Iris pigment epithelial cell (primary cell): ENCODE data around the gene VIPR2.
"Not testable (repeated sequence)": the region's sequence is repeated elsewhere in the genome, so short reads cannot be mapped to it uniquely, and the experiment has no call there.

Experiments
- DNase-seq: peaks from one replicate; pipeline ENCODE4 v3.0.0-alpha.2; 2011; ENCODE audit warnings: low read depth

The VIPR2 gene

DNA sequence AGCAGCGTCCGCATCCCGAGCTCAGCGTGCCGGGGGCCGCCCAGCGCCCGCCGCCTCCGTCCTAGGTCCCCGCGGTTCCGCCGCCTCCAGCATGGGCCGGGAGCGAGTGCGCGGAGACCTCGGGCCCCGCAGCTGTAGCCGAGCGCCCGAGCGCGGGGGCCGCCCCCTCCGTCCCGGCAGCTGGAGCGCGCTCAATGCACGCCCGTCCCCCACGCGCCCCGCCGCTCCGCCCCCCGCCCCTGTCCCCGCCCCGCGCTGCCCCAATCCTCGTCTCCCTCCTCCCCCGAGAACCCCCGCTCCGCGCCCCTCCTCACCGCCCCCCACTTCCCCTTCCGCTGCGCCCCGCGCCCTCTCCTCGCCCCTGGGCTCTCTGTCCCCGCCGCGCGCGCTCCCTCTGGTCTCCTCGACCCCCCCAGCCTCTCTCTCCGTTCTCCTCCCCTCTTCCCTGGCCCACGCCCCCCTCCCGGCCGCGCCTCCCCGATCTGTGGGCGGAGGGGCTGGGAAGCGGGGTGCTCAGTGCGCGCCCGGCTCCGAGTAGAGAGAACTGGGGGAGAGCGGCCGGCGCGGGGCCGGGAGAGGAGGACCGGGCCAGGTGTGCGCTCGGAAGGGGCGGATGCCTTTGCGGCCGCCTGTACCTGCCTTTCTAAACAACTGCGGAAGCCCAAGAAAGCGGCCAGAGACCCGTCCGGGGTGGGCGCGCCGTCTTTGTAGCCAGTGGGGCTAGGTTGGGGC is at the start of gene VIPR2:
Gene VIPR2 (minus strand): TSS at position 110 of the 732 bp plus-strand sequence. CDS start 96 bp downstream, at position 14.
- DNase-seq, result no peak

DNA sequence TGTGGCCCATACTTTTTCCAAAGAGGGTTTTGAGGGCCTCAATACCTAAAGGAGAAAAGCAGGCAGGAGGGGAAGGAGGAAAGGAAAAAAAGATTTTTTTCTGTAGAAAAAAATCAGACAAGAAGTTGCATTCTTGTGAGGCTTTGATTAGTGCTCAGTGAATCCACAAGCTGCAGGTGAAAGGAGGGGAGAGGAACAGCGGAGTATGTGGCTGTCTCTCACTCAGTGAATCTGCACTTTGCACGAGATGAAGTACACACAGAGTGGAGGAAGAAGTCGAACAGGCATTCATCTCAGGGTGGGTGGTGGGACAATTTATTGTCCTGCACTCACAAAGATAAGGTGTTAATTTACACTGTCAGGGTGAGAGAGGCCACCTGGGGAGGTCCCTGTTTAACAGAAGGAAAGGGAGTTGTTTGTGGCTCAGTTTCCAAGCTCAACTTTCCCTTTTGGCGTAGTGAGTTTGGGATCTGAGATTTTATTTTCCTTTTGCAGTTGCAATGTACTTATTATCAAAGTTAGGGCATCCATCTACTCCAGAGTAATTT is 49.0 kb upstream of the VIPR2 start:
- no peak for DNase-seq

GRCh38 chr7:159192725-159193453 is 48.2 kb upstream of the VIPR2 start:
- DNase-seq, result no peak

DNA sequence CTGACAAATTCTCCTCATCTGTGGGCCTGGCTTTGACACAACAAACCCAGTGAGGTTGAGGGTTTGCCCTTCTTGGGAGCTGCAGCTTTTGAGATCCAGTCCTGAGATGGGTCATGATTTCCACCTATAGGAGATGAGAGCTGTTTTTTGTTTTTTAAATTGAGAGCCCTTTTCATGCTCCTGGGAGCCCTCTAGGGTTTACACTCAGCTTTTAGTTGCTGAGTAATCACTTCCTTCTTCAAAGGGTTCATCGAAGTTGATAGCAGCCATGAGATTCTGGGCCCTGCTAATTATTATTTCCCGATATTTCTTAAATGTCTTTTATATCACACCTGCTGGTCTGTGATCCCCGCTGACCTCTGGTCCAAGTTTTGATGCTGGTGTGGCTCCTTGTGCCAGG is 47.3 kb upstream of the VIPR2 start:
- no peak for DNase-seq

DNA sequence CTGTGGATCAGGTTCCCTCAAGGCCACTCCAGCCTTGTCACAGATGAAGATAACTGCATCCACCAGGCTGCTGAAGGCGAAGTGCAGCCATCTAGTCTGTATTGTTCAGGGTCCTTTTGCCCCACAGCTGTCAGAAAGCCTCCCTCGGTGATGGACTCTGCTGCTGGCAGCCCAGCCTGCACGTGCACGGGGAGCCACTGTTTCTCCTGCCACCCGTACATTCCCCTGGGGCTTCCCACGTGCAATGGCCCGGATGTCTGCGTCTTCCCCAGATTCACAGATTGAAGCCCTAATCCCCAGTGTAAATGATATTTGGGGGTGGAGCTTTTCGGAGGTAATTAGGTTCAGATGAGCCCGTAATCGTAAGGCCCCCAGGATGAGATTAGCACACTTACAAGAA is 46.6 kb upstream of the VIPR2 start:
- no peak for DNase-seq

GRCh38 chr7:159188011-159188410 is 43.3 kb upstream of the VIPR2 start:
- DNase-seq, result no peak

DNA sequence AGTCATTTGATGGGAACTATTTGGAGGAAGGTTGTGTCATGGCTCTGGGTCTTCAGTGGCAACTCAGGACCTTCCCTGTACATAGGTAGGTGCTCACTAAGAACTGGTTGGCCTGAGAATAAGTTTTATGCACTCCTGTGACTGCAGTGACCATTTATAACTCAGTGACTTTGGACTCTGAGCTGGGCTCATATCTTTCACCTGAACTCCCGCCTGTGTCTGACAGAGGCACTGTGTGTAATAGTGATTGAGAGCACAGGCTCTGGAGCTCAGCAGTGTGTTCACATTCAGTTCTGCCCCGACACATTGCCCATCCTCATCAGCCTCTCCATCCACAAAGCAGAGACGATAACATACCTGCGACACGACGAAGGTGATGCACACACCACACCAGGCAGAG is 34.6 kb upstream of the VIPR2 start:
- DNase-seq, result no peak

GRCh38 chr7:159177284-159177953 is 32.8 kb upstream of the VIPR2 start:
- no peak for DNase-seq

DNA sequence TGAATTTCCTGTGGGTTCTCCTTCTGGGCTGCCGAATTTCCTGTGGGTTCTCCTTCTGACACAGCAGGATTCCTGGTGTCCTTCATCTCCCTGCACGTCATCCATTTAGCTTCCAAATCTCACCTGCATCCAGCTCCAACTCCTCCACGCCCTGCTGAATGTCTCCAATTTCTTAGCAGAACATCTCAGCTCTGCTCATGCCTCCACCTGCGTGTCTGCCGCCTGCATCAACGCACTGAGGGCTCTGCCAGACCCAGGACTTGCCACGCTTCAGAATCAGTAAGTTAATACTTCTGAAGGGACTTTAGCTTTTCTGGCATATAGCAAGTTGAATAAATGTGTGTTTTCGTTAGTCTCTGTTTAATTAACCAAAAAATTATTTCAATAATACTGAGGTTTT is 31.1 kb upstream of the VIPR2 start:
- no peak for DNase-seq

DNA sequence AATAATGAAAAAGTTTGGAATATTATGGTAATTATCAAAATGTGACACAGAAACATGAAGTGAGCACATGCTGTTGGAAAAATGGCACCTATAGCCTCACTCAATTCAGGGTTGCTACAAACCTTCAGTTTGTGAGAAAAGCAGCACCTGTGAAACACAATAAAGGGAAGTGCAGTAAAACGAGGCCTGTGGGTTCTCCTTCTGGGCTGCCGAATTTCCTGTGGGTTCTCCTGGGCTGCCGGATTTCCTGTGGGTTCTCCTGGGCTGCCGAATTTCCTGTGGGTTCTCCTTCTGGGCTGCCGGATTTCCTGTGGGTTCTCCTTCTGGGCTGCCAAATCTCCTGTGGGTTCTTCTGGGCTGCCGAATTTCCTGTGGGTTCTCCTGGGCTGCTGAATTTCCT is 30.4 kb upstream of the VIPR2 start:
- DNase-seq, result not testable (repeated sequence)

DNA sequence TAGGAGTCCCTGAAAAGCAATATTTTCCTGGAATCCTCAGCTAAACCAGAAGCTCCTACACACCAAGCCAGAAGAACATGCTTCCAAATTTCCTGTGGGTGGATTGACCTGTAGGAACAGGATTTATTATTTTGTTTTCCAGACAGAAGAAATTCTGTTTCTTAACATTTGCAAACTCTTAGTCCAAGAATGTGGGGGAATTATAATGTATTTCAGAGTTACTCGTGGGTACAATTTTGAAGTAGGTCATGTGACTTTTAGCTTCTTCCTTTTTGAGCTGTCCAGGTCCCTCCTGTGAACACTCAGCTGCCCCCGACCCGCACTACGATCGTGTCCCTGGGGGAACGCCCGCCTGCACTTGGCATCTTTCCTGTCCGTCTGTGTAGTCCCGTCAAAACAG is 27.7 kb upstream of the VIPR2 start:
- DNase-seq, result no peak

DNA sequence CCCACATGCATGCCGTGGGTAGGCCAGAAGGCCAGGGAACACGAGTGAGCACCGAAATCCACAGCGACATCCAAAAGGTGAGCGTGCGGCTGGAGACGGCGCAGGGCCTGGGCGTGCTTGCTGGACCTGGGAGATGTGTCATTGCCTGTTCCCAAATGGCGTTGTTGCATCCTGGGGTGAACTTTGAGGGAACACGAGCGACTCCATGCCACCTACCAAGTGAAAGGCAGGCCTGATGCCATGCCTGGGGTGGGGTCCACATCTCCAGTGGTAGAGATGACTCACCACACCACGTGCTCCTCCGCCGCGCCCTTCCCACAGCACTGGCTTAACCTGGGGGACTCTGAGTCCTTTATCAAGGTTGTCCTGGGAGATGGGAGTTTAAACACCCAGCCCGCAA is 24.7 kb upstream of the VIPR2 start:
- DNase-seq, result no peak

DNA sequence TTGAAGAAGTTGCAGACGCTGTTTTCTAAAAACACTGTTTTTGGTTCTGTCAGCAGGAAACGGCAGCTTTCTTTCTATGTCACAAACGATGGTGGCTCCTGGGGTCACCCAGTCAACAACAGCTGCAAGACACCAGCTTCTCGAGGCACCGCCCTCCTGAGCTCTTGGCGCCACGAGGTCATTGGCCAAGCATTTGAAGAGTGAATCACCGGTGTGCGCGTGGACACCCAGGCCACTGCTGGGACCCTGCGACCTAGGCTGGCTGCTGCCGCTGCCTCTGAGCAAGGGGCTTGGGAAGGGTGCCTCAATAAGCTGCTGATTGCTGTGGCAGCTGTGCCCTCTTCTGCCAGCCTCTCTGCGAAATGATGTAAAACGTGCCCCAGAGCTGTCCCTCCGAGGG is 22.5 kb upstream of the VIPR2 start:
- no peak for DNase-seq

GRCh38 chr7:159166530-159166929 is 21.9 kb upstream of the VIPR2 start:
- no peak for DNase-seq

DNA sequence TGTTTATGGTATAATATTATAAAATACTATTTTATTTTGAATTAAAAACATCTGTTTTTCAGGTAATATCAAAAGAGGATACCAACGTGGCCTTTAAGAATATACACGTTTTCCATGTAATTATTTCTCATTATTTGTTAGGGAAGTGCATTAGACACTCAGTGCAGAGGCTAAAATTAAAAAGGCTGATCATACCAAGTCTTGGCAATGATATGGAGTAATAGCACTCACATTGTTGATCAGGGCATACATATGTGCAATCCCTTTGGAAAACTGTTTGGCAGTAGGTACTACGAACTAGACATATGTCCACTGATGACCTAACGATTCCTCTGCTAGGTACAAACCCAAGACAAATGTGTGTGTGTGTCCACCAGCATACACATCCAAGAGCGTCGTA is 20.7 kb upstream of the VIPR2 start:
- no peak for DNase-seq

DNA sequence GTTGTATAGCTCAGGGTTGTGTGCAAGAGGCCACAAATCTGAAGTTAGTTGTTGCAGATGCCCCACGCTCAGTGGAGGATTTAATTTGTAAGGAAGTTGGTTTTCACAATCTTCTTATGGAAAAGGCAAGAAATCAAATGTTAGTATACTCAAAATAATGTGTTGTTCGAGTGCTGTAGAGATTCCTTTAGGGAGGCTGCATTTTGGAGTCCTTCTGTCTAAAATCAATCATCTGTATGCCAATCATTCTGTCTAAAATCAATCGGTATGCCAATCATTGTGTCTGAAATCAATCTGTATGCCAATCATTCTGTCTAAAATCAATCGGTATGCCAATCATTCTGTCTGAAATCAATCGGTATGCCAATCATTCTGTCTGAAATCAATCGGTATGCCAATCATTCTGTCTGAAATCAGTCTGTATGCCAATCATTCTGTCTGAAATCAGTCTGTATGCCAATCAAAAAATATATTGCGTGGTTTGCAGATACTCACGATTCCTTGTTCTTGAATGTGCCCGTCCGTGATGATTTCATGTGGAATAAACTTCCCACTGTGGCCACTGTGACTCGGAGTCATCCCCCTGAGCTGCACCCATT is 19.1 kb upstream of the VIPR2 start:
- not testable (repeated sequence) for DNase-seq

DNA sequence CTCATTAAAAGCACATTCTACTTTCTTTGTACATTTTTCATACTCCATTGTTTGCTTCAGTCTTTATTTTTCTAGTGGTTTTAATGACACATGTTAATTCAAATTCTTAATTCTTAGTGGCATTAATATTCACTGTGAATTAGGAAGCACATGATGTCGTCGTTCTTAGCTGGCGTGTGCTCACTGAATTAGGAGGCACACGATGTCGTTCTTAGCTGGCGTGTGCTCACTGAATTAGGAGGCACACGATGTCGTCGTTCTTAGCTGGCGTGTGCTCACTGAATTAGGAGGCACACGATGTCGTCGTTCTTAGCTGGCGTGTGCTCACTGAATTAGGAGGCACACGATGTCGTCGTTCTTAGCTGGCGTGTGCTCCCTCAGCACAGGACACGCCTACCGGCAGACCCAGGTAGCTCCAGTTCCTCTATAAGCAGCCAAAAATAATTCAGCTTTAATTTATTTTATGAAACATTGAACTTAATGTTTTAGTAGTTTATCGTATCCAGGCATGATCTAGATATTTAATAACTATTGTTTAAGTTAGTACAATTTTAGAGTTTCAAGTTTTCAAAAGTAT is 17.5 kb upstream of the VIPR2 start:
- not testable (repeated sequence) for DNase-seq

GRCh38 chr7:159160450-159160849 is 15.8 kb upstream of the VIPR2 start:
- DNase-seq, result no peak

- no peak for DNase-seq
Observed at GRCh38 chr7:159159731-159160130, 15.1 kb upstream of the VIPR2 start.

DNA sequence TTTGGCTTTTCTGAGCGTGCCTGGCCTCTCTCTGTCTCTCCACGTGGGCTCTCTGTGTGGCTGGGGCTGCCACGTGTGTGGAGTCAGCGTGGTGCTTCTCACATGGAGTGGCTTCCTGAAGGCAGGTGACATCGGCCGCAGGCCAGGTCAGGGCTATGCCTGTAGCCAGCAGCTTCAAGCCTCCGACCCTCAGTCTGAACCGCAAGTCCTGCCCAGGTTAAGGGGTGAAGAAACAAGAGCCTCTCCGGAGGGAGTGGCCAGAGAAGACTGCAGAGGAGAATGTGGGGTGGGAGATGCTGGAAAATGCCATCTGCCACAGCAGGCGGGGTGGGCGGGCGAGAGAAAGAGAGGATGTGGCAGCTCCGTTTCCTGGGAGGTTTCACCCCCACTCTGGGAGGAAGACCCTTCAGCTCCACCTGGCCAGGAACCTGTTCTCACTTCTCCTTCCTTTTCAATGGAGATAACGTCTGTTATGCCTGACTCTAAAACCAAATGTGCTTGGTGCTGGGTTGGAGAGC is 14.3 kb upstream of the VIPR2 start:
- no peak for DNase-seq

DNA sequence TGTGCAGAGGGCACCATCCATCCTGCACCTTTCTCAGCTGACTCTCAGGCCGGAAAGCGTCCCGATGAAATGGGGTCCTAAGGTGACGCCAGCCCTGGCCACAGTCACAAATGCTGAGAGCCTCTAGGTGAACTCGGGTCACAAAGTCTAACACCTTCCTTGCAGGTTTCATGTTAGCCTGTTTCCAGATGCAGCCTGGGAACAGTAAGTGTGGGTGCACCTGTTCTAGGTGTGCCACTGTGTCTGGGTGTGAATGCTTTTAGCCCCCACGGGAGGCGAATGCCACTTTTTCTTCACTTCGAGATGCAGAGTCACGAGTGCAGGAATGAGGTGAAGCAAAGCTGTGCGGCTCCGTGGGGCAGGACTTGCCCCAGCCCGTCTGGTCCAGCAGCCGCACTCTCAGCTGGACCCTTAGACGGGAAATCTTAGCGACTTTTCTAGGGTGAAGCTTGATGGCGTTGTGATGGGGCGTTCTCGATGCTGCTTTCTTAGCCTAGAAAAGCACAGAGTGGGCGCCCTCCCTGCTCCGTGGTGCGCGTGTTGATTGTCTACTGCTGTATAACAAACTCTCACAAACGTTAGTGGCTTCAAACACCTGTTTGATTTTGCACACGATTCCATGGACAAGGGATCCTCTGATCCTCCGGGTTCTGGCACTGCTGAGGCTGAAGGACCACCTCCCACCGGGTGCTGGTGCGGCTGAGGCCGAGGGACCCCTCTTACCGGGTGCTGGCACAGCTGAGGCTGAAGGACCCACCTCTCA is 13.6 kb upstream of the VIPR2 start:
- no peak for DNase-seq
